Suppressor macrophage treated with lipopolysaccharide for 1 hour (primary cell): ENCODE measurements around the gene PNN.
A peak's percentile ranks its signal among the peaks of the same experiment; 100 is the strongest.
"Not testable (repeated sequence)": the region's sequence is repeated elsewhere in the genome, so short reads cannot be mapped to it uniquely, and the experiment has no call there.

Source experiments
- DNase-seq, 3 donors: peaks; one replicate each; pipeline ENCODE4 v3.0.0-alpha.2; 2020 to 2022

The PNN gene

GRCh38 chr14:39174560-39175444 is at the start of gene PNN:
TSS of gene PNN (plus strand) at chr14:39175254. CDS start at chr14:39175280, 26 bp downstream.
- peak; percentile 98 to 99 (median 99) for DNase-seq

DNA sequence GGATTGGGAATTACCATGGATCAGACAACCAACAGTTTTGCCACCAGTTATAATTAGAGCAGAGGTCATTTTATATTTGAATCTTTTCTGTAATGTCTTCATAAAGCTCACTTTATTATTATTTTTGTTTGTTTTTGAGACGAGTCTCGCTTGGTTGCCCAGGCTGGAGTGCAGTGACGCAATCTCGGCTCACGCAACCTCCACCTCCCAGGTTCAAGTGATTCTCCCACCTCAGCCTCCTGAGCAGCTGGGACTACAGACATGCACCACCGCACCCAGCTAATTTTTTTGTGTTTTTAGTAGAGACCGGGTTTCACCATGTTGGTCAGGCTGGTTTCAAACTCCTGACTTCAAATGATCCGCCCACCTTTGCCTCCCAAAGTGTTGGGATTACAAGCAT is 37.2 kb upstream of the PNN start:
- not testable (repeated sequence) for DNase-seq

- no peak for DNase-seq
Measured at GRCh38 chr14:39138440-39138839, 36.6 kb upstream of the PNN start.

- no peak for DNase-seq
Measured at GRCh38 chr14:39140170-39140569, 34.9 kb upstream of the PNN start.

DNA sequence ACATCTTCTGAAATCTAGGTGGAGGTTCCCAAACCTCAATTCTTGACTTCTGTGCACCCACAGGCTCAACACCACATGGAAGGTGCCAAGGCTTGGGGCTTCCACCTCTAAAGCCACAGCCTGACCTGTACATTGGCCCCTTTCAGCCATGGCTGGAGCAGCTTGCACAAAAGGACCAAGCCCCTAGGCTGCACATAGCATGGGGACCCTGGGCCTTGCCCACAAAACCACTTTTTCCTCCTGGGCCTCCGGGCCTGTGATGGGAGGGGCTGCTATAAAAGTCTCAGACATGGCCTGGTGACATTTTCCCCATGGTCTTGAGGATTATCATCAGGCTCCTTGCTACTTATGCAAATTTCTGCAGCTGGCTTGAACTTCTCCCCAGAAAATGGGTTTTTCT is 33.4 kb upstream of the PNN start:
- not testable (repeated sequence) for DNase-seq

DNA sequence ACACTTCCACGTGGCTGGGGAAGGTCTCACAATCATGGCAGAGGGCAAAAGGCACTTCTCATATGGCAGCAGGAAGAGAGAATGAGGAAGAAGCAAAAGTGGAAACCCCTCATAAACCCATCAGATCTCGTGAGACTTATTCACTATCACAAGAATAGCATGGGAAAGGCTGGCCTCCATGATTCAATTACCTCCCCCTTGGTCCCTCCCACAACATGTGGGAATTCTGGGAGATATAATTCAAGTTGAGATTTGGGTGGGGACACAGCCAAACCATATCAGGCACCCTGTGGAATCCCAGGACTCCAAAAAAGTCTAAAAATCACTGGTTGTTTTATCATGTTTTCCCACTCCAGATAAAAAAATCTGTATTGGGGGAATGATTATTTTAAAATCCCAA is 31.8 kb upstream of the PNN start:
- peak; percentile 5 to 18 (median 11) for DNase-seq

DNA sequence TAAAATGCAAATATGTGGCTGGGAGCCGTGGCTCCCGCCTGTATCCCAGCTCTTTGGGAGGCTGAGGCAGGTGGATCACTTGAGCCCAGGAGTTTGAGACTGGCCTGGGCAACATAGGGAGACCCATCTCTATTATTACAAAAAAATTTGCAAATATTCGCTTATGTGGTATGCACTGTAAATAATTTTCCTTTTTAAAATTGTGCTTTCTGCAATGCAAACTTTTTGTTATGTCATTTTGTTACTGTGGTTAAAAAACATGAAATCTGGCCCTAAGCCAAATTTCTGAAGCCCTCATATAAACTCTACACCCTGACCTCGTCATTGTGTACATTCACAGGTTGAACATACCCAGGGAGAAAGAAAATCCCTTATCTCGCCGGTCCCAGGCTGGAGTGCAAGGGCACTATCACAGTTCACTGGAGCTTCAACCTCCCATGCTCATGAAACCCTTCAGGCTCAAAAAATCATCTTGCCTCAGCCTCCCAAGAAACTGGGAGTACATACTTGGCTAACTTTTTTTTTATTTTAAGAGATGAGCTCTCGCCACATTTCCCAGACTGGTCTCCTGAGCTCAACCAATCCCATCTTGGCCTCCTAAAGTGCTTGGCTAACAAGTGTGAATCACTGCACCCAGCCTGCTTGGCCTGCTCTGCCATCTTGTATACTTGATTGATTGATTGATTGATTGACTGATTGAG is 29.6 kb upstream of the PNN start:
- DNase-seq, result no peak

DNA sequence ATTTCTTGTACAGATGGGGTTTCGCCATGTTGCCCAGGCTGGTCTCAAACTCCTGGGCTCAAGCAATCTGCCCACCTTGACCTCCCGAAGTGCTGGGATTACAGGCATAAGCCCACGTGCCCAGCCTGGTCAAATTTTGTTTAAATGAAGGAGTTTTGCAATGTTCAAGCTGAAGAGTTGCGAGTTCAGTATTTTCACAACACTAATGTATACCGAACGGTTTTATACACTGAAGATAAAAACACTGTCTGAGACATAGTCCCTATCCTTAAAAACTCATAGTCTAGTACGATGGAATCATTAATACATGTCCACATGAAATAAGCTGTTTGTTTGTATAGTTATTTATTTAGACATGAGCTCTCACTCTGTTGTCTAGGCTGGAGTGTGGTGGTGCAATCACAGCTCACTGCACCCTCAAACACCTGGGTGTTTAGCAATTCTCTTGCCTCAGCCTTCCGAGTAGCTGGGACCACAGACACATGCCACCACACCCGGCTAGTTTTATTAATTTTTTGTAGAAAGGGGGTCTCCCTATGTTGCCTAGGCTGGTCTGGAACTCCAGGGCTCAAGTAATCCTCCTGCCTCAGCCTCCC is 20.4 kb upstream of the PNN start:
- no peak for DNase-seq

GRCh38 chr14:39157491-39157890 is 17.6 kb upstream of the PNN start:
- no peak for DNase-seq

DNA sequence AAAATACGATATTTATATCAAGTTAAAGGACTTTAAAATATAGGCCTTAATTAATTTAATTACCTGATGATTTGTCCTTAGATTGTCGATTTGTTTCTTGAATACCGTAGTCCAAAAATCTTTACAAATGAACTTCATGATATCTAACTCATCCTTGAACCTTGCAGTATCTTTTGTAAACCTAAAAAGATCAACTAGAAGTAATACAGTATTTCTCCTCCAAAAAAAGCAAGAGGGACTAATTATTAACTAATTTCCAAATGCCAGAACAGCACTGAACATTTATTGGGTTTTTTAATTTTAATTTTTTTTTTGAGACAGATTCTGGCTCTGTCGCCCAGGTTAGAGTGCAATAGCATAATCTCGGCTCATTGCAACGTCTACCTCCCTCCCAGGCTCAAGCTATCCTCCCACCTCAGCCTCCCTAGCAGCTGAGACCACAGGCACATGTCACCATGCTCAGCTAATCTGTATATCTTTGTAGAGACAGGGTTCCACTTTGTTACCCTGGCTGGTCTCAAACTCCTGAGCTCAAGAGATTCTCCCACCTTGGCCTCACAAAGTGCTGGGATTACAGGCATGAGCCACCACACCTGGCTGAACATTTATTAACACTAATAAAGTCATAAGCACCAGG is 16.7 kb upstream of the PNN start:
- no peak for DNase-seq

GRCh38 chr14:39160494-39160893 is 14.6 kb upstream of the PNN start:
- no peak for DNase-seq

DNA sequence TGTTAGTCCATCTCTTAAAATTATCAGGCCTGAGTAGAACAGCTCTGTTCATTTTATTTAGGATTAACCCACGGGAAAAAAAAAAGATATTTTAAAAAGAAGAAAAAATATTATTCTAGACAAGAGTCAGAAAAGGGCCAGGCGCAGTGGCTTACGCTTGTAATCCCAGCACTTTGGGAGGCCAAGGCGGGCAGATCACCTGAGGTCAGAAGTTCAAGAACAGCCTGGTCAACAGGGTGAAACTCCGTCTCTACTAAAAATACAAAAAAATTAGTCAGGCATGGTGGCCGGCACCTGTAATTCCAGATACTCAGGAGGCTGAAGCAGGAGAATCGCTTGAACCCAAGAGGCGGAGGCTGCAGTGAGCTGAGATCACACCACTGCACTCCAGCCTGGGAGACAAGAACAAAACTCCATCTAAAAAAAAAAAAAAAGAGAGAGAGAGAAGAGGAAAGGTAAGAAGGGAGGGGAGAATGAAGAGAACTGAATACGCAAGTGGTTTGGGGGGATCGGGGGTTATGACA is 7.2 kb upstream of the PNN start:
- not testable (repeated sequence) for DNase-seq

DNA sequence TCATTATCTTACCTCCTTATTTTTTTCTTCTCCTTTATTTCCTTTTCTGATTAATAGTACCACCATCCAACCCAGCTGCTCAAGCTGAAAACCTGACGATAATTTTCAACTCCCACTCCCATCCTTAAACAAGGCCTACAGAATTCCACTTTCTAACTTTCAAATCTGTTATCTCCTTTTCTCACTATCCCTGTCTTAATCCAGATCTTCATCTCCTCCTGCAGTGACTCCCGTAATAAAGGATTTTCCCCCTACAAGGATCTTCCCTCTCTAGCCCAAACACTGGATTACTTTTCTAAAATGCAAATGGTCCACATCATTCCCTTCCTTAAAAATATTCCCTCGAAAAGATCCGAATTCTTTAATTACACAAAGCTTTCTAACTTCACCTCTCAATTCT is 6.5 kb upstream of the PNN start:
- no peak for DNase-seq

DNA sequence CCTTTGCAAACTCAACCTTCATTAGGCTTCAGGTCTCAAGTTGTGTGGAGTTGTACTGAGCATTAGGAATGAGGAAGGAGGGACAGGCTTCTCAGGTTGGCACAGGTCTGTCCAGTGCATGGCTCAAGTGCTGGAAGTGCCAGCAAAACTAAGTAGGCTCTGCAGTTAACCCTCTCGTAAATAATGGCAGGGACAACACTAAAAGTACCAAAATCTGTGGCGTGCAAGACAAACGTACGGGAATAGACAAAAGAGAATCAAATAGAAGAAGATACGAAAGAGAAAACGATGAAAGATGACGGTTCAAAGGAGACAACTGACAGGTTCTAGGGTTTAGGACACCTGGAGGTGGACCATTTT is 5.5 kb upstream of the PNN start:
- DNase-seq, result peak in 2 of 3 donors; percentile 14

GRCh38 chr14:39173198-39173597 is 1.9 kb upstream of the PNN start:
- no peak for DNase-seq

DNA sequence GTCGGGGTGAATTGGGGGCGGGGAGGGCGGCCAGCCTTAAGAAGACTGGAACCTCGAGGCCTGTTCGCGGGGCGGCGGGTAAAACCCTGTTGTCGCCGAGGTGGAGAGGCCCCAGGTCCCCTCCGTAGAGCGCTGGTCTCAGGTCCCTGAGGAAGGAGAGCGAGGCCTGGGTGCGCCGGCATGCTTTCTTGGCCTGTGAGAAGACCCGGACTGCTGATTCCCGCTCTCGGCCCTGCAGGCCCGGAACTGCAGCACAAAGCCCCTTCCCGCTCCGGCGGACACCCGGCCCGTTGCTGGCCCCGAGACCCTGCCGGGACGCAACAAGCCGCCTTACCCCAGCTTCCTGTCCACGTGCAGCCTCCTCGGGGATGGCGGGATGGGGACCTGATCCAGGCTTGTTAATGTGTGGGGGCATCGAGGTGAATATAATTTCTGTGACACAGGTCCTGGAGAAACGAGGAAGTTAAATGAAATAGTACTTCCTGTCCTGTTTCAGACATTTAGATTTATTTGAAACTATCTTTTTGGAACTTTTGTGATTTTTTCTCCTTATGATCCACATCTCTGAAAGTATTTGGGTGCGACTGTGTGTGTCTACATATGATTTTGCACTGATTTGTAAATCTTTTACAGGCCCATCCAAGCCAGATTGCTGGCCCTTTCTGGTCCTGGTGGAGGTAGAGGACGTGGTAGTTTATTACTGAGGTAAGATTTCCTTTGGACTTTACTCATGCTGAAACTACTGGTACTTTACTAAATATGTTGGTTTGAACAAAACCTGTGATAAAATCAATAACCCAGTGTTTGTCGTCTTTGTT is 600 bp downstream of the PNN start:
- DNase-seq, result peak; percentile 28 to 42 (median 31)

GRCh38 chr14:39176263-39177167 is 1.5 kb downstream of the PNN start:
- DNase-seq, result no peak

DNA sequence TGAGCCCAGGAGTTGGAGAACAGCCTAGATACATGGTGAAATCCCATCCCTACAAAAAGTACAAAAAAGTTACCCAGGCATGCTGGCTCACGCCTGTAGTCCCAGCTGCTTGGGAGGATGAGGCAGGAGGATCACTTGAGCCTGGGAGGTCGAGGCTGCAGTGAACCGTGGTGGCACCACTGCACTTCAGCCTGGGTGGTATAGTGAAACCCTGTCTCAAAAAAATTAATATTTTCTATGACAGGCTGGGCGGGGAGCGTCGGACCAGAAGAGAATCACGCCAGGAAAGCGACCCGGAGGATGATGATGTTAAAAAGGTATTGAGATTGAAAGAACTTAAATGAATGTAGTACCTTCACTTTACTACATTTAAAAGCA is 2.1 kb downstream of the PNN start:
- DNase-seq, result no peak

GRCh38 chr14:39179042-39179441 is 4.0 kb downstream of the PNN start:
- DNase-seq, result no peak

DNA sequence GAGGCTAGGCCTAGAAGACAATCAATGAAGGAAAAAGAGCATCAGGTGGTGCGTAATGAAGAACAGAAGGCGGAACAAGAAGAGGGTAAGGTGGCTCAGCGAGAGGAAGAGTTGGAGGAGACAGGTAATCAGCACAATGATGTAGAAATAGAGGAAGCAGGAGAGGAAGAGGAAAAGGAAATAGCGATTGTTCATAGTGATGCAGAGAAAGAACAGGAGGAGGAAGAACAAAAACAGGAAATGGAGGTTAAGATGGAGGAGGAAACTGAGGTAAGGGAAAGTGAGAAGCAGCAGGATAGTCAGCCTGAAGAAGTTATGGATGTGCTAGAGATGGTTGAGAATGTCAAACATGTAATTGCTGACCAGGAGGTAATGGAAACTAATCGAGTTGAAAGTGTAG is 5.5 kb downstream of the PNN start:
- no peak for DNase-seq

GRCh38 chr14:39181026-39181692 is 6.1 kb downstream of the PNN start:
- no peak for DNase-seq
